OCI-LY7 (cell line): Measurements from ENCODE around the gene BPTF.

Experiments
- CTCF ChIP-seq: fragments of 200-600 bp; sonication (generic); conservative IDR thresholded peaks from 2 replicates; pipeline ENCODE4 v1.5.1; 2014; ENCODE audit warnings: mild to moderate bottlenecking, antibody characterized with exemption, low read length, moderate library complexity, mixed read lengths
- EZH2phosphoT487 ChIP-seq: fragments of 200-600 bp; sonication (generic); IDR thresholded peaks from 2 replicates; pipeline ENCODE4 v1.6.1; 2018; ENCODE audit warnings: low read depth, borderline replicate concordance, mild to moderate bottlenecking, mixed run types, antibody characterized with exemption, low read length, moderate library complexity, mixed read lengths

- TF ChIP-seq CTCF (no peak), EZH2phosphoT487 (no peak)
Observed at GRCh38 chr17:67922503-67922902, 97.2 kb downstream of the BPTF start.
